HG03442 (cell line): ENCODE results near the gene DPP4.
"Not testable (repeated sequence)": the region's sequence is repeated elsewhere in the genome, so short reads cannot be mapped to it uniquely, and the experiment has no call there.

ENCODE experiments used
- ATAC-seq: cut with Tn5 transposase; IDR thresholded peaks from one replicate; pipeline ENCODE4 v1.9.1; 2021; ENCODE audit warnings: mild to moderate bottlenecking, moderate library complexity; ENCODE audit not compliant: unreplicated experiment

DPP4 gene

DNA sequence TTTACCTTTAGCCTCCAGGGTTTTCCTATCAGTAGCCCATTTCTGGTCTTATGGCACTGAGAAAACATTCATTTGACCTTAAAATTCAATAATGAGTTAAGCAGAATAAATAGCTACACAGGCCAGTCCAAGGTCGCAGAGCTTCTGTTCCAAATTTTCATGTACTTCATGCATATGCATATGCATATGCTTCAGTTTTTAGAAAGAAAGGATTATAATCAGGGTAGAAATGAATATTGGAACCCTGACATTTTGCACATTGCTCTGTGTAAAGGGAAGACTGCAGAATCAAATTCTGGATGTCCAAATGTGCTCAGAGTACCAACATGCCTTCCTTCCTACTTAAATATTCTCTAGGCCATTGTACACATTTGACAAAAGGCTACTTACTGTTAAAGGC lies 104.9 kb downstream of the DPP4 start:
- no peak for ATAC-seq

DNA sequence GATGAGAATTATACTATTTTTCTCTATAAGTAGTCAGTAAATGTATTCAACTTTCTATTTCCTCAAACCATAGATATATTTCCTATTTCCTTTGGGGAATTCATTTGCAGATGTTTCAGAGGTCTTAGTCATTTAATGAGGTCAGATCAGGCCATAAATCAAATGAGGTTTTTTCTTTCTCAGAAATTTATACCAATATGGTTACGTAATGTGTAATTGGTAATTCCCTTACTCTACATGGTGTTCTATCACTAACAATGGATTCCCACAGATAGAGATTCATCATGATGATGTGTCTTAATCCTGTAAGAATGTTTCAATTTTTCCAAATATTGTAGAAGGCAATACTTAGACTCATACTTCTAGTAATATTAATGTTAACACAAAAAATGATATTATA lies 108.0 kb downstream of the DPP4 start:
- no peak for ATAC-seq

DNA sequence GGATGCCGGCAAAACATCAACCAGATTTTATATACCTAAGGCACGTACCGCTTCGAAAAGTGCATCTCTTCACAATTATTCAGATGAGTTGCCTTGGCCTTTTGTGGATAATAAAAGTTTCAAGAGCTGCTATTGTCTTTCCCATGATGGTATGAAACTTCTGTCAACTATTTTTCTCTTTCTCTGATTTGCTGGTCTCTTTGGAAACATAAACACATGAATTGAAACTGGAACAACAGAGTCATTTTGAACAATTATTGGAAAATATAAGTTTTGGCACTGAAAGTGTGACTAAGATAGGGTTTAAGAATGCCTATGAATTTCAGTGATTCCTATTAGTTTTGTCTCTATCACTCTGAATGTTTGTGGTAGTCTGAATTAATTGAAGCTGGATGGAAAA lies 109.9 kb downstream of the DPP4 start:
- no peak for ATAC-seq

DNA sequence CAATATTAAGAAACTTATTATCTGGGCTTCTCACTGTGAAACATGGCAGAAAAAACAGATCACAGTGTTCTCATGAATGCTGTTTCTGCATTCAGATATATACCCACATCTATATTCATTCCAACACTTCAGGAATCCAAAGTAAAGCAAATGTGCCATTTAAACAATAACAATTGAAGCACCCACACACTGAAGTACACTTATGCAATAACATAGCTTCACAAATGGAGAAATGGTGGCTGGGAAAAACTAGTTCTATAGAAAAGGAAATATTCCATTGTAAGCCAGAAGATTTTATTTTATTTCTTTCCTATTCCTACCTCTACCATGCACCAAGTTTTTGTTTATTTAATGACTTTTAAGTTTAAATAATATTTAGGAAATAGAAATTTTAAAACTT lies 111.9 kb downstream of the DPP4 start:
- ATAC-seq, result no peak

DNA sequence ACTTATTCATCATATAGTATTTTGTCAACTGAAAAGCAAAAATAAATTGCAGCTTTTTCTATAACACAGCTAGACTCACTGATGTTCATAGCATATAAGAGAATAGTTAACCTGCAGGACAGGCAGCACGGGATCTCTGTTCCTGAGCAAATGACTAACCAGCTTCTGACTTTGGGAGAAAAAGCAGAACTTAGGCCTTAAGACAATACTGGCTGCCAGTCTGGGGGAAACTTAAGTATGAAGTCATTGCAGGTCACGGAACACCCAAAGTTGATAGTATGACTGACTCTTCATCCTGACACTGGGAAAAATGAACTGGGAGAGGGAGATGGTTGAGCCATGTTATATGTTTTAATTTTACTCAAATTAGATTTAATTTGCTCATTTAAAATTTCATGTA lies 113.0 kb downstream of the DPP4 start:
- ATAC-seq, result no peak

DNA sequence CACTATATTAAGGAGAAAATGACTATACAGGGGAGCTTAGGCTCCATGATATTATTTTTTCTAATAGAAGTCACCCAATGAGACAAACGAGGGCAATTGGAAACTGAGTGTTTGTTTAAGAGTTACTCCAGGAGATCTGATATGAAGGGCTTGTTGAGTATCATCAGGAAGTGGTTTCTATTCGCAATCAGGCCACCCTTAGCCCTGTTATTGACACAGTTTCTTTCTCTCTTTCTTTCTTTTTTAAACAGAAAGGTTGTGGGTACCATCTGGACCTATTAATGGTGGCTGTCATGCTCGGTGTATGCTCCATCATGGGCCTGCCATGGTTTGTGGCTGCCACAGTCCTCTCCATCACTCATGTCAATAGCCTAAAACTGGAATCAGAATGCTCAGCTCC lies 117.3 kb downstream of the DPP4 start:
- ATAC-seq, result no peak

DNA sequence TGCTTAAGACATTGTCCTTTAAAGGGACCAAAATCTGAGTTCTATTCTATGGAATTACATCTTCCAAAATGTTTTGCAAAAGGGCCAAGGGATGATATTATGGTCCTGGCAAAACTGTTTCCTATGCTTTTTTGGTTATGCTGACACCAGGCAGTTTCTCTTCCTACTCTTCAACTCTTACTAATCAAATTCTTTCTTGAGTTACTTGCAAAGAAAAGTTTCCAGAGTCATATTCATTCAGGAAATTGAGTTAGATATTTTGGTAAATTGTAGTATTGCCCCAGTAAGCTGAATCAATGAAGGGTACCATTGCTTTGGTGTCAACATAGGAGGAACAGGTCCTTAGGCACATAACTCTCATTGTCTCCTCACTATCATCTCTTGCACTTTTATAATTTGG lies 118.8 kb downstream of the DPP4 start:
- no peak for ATAC-seq

DNA sequence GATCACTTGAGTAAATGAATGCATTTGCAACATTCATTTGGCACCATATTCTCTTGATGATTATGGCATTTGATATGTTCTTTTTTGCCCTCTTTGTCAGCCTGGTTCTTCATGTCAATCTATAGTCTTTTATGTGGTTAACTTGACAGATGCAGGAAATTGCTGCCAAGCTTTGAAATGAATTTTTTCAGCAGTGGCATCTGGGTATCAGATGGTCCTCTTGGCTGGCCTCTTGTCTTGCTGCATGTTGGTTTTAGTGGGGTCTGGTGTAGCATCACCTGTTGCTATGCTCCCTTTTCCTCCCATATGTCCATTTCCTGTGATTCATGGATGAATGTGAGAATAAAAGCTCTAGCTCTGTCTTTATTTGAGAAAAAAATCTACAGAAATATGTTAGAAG lies 119.9 kb downstream of the DPP4 start:
- no peak for ATAC-seq

DNA sequence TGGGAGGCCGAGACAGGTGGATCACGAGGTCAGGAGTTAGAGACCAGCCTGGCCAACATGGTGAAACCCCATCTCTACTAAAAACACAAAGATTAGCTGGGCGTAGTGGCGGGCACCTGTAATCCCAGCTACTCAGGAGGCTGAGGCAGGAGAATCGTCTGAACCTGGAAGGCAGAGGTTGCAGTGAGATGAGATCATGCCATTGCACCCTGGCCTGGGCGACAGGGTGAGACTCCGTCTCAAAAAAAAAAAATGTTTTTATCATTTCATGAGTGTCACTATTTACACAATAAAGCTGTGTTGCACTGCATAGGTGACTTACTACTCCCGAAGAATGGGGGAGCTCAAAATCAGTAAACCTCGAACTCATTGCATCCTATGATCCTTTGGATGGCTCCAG lies 120.6 kb downstream of the DPP4 start:
- ATAC-seq, result not testable (repeated sequence)

DNA sequence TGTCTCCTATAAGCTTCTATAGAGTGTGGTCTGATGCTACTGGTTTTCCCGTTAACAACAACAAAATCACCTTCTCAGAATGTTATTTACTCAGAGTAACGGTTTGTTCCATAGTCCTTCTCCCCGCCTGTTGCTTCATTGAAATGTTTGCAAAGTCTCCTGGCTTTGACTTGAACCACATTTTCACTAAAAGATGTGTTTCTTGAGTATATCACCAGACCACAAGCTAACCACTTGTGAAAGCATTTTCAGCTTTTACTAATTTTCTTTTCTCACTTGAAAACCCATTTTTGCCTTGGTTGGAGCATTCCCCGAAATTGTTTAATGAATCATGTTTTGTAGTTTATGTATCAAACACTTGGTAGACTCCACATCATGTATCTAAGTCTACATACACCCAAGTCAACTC lies 121.2 kb downstream of the DPP4 start:
- no peak for ATAC-seq

DNA sequence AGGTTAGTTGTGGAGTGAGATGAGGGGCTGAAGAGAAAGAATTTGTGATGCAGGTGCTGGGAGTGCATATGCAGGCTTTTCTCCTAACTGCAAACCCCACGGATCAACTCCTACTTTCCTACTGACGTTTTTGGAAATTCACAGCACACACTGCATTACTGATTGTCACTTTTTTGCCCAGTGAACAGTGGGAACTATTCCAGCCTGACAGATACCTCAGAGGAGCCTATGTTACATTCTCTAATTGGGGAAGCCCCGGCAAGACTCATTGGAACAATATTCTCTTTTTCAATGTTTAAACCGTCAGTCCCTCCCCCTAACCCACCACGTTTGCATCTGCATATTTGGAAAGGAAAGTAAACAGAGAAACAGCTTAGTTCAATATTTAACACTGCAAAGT lies 126.2 kb downstream of the DPP4 start:
- ATAC-seq, result no peak

DNA sequence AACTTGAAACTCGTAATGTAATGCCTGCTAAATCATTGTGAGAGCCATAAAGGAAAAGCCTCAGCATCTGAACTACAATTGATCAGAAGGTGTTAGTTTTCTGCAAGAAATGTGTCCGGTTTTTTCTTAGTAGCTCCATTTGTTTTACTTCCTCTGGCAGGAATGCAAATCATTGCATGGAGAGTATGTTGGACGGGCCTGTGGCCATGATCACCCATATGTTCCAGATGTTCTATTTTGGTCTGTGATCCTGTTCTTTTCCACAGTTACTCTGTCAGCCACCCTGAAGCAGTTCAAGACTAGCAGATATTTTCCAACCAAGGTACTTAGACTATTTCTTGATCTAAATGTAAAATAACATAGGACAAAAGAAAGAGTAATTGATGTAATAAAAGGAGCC lies 126.6 kb downstream of the DPP4 start:
- no peak for ATAC-seq

DNA sequence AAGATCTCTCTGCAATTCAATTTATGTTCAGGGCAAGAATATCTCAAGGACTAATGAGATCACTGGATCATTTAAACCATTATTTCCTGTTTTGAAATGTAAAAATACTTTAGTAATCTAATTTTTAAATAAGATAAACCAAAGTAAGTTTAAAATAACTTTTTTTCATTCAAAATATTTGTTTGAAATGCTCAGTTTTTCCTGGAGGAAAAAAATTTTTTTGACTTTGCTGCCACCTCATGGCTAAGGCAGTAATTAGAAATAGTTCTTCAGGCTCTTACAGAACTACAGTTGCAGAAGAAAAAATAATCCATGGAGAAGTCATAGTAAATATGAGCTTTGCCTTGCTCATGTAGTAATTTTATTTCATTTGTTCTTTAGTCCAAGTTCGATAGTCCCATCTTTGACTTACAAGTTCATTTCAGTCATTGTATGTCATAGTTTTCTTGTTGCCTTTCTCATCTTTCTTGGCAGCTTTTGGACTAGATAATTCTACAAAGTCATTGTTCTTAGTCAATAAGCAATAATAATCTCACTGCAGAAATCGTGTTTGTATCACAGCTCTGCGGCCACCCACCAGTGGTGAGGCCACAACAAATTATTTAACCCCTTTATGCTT lies 127.4 kb downstream of the DPP4 start:
- no peak for ATAC-seq

DNA sequence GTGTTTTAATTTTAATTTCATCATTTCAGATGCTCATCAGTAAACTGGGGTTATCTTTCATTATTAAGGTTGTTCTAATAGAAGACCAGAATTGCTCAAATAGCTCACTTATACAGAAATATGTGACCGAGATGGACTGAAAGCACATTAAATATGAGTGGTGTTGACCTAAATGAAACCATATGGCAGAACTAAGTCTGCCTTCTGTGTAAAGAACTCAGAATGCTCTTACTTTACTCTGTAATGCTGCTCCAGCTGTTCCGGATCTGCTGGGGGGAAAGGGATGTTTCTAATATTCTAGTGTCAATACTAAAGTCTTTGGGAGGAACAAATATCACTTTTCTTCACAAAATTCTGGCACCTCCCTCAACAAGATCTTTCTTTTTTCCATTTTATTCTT lies 131.0 kb downstream of the DPP4 start:
- ATAC-seq, result no peak
